ENCODE data around the gene SLC10A6.

SLC10A6 gene

GRCh38 chr4:86848136-86848535, 1.0 kb downstream of the SLC10A6 start:
- DNase-seq (ENCODE audit: low read depth, low spot score): peak; percentile 37
- in situ Hi-C loops (cut with HindIII; ENCODE audit: low sequenced_read_pairs): no loop called here
- TF ChIP-seq CTCF (IDR thresholded peaks at IDR 0.05; ENCODE audit: low read depth, low read length): no peak
- no peak overlapping the region for H3K4me3 ChIP-seq (ENCODE audit: low read depth, low read length)

GRCh38 chr4:86847571-86847970, 1.6 kb downstream of the SLC10A6 start:
- no peak for DNase-seq (ENCODE audit: low read depth, low spot score)
- TF ChIP-seq CTCF (IDR thresholded peaks at IDR 0.05; ENCODE audit: low read depth, low read length): no peak
- no peak overlapping the region for H3K4me3 ChIP-seq (ENCODE audit: low read depth, low read length)
- in situ Hi-C loops (cut with HindIII; ENCODE audit: low sequenced_read_pairs): no loop called here

- DNase-seq (ENCODE audit: low read depth, low spot score): peak; percentile 49
- TF ChIP-seq CTCF (IDR thresholded peaks at IDR 0.05; ENCODE audit: low read depth, low read length): no peak
- H3K4me3 ChIP-seq (ENCODE audit: low read depth, low read length): no peak overlapping the region
- in situ Hi-C loops (cut with HindIII; ENCODE audit: low sequenced_read_pairs): no loop called here
Measured at GRCh38 chr4:86846921-86847320, 2.3 kb downstream of the SLC10A6 start.

DNA sequence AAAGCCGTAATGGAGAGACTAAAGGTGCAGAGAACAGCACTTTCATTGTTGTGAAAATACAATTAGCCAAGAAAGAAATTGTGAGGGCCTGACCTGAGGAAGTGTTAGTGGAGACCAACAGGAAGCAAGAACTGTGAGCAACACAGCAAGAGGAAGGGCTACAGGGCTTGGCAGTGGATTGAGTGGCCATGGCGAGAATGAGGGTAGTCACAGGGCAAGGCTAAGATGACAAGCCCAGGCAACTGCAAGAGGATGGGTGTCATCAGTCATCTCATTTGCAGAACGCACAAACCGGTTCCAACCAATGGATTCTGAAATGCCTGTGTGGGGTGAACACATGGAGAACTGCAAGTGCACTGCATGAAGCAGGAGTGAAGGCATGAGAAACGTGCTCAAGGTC, 3.6 kb downstream of the SLC10A6 start:
- DNase-seq (ENCODE audit: low read depth, low spot score): no peak
- H3K4me3 ChIP-seq (ENCODE audit: low read depth, low read length): no peak overlapping the region
- in situ Hi-C loops (cut with HindIII; ENCODE audit: low sequenced_read_pairs): no loop called here
- TF ChIP-seq CTCF (IDR thresholded peaks at IDR 0.05; ENCODE audit: low read depth, low read length): no peak

DNA sequence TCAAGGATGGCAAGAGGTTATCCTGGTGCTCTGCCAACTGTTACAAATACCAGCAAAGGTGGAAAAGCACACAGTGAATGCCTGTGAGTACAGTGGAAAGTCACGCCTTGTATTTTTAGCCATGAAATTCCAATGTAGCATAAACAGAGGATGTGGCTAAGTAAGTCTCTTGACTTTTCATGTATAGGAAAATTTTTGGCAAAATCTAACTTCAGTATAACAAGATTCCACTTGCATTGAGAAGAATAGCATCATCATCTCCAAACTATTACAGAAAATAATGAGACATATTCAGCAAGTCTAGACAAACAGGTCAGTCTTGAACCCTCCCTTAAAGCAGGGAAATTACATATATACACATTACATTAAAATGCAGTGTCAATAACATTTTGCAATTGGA, 7.9 kb downstream of the SLC10A6 start:
- no peak for TF ChIP-seq CTCF (IDR thresholded peaks at IDR 0.05; ENCODE audit: low read depth, low read length)
- in situ Hi-C loops (cut with HindIII; ENCODE audit: low sequenced_read_pairs): no loop called here
- no peak for DNase-seq (ENCODE audit: low read depth, low spot score)
- no peak overlapping the region for H3K4me3 ChIP-seq (ENCODE audit: low read depth, low read length)

- no peak for DNase-seq (ENCODE audit: low read depth, low spot score)
- TF ChIP-seq CTCF (IDR thresholded peaks at IDR 0.05; ENCODE audit: low read depth, low read length): no peak
- H3K4me3 ChIP-seq (ENCODE audit: low read depth, low read length): no peak overlapping the region
- in situ Hi-C loops (cut with HindIII; ENCODE audit: low sequenced_read_pairs): no loop called here
Measured at GRCh38 chr4:86840858-86841257, 8.3 kb downstream of the SLC10A6 start.

Measured in astrocyte of the spinal cord (primary cell).